Thoracic aorta (tissue), 2 donors: ENCODE measurements around the gene SERPINB6. TPM values are rescaled to one million over a fixed set of nuclear protein-coding genes. Genes with fewer than 3 reads are reported as not detected.

Experiments used
- ATAC-seq: fragments of 150-250 bp; one replicate; pipeline ENCODE4 v1.8.0; 2017; ENCODE audit warnings: low read depth; ENCODE audit not compliant: insufficient number of reproducible peaks, low FRiP score
- DNase-seq: peaks from one replicate; pipeline ENCODE4 v3.0.0-alpha.2; 2020; ENCODE audit warnings: low spot score
- H3K27ac ChIP-seq, 2 donors: fragments of 200-600 bp; sonication (generic); 1 replicate in 1 of 2; 2 replicates in 1 of 2; pipeline ENCODE4 v1.5.1; 2016; ENCODE audit warnings: mild to moderate bottlenecking in 2 of 2, moderate library complexity in 2 of 2
- H3K27me3 ChIP-seq: fragments of 200-600 bp; sonication (generic); replicated peaks from 2 replicates; pipeline ENCODE4 v1.6.0; 2016; ENCODE audit warnings: mild to moderate bottlenecking; ENCODE audit not compliant: insufficient read depth
- H3K36me3 ChIP-seq: fragments of 200-600 bp; sonication (generic); one replicate; pipeline ENCODE4 v1.5.1; 2016
- H3K4me1 ChIP-seq, 2 donors: fragments of 200-600 bp; sonication (generic); 1 replicate in 1 of 2; 2 replicates in 1 of 2; pipeline versions ENCODE4 v1.5.1 to v1.6.0; 2016; ENCODE audit warnings: low read depth in 2 of 2, mild to moderate bottlenecking in 1 of 2; ENCODE audit not compliant: control insufficient read depth in 1 of 2
- H3K4me3 ChIP-seq: fragments of 200-600 bp; sonication (generic); 2 replicates; pipeline ENCODE4 v1.5.1; 2016; ENCODE audit warnings: mild to moderate bottlenecking
- H3K9me3 ChIP-seq: fragments of 200-600 bp; sonication (generic); 2 replicates; pipeline ENCODE4 v1.5.1; 2016
- total RNA-seq, 2 donors: library from RNA; depleted of rRNA; stranded (reverse); fragments of >200 nt; gene quantifications; one replicate each; pipeline versions ENCODE4 v1.1.0 to v1.2.3, GENCODE V29; 2016
- TF ChIP-seq, protein P1 (sequence below): fragments of 200-600 bp; sonication (generic); IDR thresholded peaks from one replicate; pipeline ENCODE4 v1.5.1; 2019; ENCODE audit warnings: antibody characterized with exemption

Gene SERPINB6
- total RNA-seq, 2 donors from 2014 or later: 161 to 180 TPM

DNA sequence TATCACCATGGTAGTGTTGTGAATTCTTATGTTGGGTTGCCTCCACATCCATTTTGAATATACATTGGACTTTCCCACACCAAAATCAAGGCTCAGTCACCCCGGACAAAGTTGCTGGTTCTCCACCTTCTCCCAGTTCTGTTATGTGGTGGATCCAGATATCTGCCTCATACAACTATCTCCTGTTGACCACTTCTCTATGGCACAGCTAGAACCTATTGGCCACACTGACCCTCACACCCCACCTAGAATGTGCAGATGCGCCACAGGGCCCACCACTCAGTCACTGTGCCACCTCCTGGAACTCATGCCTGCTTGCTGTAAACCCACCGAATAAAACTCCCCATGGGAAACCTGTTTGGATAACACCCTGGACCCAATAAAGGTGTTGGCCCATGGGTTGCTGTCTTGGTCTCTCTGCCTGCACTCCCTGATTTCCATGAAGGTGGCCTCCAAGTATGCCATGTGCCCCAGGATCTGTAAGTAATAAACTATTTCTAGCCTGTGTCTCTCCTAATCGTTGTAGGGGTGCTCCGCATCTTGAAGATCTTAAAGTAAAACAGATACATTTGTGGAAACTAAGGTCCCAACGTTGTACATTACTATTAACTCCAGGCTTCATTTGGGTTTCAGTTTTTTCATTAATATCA, 21.1 kb upstream of the SERPINB6 start:
- Histone ChIP-seq H3K4me3 (no peak overlapping the region), H3K27ac (peak overlapping the region in 1 of 2 donors; percentile 42), H3K27me3 (no peaks in the 10 kb centered on the region), H3K4me1 (peaks cover 3 to 18% of the 10 kb centered on the region in 2 donors), H3K36me3 (no peaks in the 10 kb centered on the region), H3K9me3 (no peaks in the 10 kb centered on the region)
- DNase-seq (no peak), ATAC-seq (no peak)
- TF ChIP-seq, protein P1, sequence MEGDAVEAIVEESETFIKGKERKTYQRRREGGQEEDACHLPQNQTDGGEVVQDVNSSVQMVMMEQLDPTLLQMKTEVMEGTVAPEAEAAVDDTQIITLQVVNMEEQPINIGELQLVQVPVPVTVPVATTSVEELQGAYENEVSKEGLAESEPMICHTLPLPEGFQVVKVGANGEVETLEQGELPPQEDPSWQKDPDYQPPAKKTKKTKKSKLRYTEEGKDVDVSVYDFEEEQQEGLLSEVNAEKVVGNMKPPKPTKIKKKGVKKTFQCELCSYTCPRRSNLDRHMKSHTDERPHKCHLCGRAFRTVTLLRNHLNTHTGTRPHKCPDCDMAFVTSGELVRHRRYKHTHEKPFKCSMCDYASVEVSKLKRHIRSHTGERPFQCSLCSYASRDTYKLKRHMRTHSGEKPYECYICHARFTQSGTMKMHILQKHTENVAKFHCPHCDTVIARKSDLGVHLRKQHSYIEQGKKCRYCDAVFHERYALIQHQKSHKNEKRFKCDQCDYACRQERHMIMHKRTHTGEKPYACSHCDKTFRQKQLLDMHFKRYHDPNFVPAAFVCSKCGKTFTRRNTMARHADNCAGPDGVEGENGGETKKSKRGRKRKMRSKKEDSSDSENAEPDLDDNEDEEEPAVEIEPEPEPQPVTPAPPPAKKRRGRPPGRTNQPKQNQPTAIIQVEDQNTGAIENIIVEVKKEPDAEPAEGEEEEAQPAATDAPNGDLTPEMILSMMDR: no peak

DNA sequence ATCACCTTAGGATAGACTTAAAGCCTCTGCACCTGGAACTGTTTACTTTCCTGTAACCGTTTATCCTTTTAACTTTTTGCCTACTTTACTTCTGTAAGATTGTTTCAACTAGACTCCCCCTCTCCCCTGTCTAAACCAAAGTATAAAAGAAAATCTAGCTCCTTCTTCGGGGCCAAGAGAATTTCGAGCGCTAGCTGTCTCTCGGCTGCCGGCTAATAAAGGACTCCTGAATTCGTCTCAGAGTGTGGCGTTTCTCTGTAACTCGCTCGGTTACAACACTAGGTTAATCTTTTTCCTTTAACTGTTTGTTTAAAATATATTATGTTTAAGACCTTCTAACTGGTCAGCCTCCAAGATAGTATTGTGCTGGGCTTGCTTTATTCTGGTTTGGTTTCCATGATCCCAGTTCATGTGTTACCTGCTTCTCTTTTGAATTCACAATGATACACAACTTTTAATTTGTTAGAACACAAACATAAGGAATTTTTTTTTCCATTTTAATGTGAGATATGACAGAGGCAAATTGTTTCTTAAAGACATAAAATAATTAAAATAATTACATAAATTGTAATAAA, 19.7 kb upstream of the SERPINB6 start:
- TF ChIP-seq, protein P1: no peak
- Histone ChIP-seq H3K36me3 (no peaks in the 10 kb centered on the region), H3K9me3 (no peaks in the 10 kb centered on the region), H3K27me3 (no peaks in the 10 kb centered on the region), H3K4me1 (peaks cover 6 to 22% of the 10 kb centered on the region in 2 donors), H3K27ac (peak overlapping the region; percentile 82 to 92), H3K4me3 (peak overlapping the region; percentile 71)
- no peak for DNase-seq
- ATAC-seq: no peak

DNA sequence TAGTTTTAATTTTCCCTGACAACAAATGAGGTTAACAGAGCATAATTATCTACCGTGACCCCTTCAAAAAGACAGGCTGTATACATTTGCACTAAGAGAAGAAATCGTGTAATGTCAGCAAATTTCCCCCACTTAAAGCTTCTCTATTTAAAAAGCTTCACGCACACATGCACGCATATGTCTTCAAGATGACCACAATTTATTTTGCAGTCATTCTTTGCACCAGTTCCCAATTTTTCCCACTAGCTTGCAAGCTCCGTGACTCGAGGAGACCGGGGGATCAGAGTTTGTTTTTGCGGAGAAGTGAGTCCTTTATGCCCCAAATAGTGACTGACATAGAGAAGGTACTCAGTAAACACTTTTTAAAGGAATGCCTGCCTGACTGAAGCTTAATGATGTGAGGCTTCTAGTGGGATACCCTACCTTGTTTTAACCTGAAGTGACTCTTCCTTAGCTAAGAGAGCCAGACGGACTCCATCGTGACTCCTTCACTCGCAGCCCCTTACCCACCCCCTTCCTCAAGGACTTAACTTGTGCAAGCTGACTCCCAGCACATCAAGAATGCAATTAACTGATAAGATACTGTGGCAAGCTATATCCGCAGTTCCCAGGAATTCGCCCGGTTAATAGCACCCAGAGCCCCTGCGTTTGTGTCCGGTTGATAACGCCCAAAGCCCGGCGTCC, 19.0 kb upstream of the SERPINB6 start:
- Histone ChIP-seq H3K4me3 (peak overlapping the region; percentile 71), H3K36me3 (no peaks in the 10 kb centered on the region), H3K27ac (peak overlapping the region; percentile 82 to 92), H3K27me3 (no peaks in the 10 kb centered on the region), H3K9me3 (no peaks in the 10 kb centered on the region), H3K4me1 (peaks cover 6 to 22% of the 10 kb centered on the region in 2 donors)
- TF ChIP-seq, protein P1: no peak
- ATAC-seq: no peak
- DNase-seq: no peak

DNA sequence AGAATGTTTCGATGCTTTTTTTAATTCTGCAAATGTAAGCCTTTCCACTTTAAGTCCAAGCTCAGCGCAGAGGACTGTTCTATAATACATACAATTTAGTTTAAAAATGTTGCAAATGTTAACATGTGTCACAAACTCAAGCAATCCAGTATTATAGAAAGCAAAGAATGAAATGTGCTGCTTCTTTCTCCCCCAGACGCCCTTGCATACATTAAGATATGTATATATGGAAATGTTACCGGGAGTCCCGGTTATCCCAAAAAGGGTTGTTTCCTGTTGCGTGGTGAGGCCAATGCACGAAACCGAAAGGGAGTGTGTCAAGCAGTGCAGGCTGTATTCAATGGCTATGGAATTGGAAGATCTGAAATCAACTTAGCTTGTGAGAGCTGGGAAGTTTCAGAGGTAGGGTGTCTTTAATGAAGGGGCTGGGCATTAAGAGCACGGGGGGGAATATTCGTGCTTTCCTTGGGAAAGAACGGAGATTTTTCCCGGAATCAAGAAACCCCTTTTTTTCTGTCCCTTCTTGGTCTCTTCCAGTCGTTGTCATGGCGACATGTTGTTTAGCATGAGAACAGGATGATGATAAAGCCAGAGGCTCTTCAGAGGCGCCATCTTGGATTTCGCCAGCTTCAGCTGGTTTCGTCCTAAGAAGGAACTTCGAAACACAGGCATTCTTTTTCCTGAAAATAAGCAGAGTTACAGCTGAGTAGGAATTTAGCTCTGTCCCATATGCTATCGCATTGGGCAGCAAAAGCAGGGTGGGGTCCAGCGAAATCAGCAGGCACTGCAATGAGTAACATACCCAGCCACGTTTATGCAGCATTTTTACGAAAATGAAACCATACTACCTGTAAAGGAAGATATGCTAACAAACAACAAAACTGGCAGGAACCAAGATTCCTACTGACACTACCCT, 18.2 kb upstream of the SERPINB6 start:
- H3K9me3 ChIP-seq: no peaks in the 10 kb centered on the region
- H3K4me3 ChIP-seq: peak overlapping the region; percentile 71
- TF ChIP-seq, protein P1: no peak
- H3K4me1 ChIP-seq: peaks cover 6 to 22% of the 10 kb centered on the region in 2 donors
- no peaks in the 10 kb centered on the region for H3K36me3 ChIP-seq
- peak overlapping the region; percentile 82 to 92 for H3K27ac ChIP-seq
- DNase-seq (no peak), ATAC-seq (peak; percentile 85)
- no peaks in the 10 kb centered on the region for H3K27me3 ChIP-seq
